Measurements from ENCODE around the gene HMX2.
"Not testable (repeated sequence)": the region's sequence is repeated elsewhere in the genome, so short reads cannot be mapped to it uniquely, and the experiment has no call there.

HMX2 gene

DNA sequence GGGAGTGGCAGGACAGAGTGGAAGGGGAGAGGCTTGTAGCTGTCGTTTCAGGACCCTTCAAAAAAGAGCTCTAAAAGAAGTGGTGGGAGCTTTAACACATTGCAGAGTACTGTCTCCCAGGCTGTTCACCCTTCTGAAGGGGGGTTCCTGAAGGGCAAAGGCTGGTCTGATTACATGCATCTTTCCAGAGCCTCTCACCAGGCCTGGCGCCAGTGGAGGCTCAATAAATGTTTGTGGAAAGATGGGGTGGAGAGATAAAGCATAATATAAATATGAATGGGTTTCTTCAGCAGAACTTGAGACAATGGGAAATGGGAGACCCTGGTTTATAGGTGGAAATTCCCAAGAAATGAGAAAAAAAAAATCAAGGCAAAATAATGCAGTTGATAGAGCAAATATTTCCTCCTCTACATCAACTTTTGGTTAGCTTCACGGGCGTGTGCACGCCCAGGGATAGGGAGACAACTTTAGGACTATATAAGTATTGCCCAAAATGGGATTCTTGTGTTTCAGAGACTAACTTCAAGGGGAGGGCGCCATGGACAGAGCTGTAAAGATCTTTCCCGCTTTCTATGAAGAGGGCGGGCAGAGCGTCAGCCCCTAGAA, 5.7 kb downstream of the HMX2 start:
- DNase-seq, result no peak

DNA sequence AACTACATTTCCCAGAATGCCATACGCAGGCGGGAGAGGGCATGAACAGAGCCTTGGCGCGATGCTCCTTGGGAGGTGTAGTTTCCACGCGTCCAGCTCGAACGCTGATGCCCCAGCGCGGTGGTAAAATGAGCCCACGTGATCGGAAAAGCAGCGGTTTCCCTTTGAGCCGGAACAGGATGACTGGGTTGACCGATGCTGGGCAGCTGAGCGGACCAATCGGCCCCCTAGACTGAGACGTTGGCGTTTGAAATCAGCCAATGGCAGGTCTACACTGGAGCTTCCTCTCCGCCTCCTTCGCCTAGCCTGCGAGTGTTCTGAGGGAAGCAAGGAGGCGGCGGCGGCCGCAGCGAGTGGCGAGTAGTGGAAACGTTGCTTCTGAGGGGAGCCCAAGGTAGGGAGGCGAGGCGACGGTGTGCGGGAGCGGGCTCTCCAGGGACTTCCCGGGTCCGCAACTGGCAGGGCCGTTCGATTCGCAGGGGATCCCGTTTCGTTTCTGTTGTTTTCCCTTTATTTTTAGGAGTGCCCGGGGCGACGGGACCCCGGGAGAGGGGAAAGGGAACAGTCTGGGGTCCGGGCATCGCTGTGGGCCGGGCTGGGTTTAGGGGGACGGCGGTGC, 6.3 kb downstream of the HMX2 start, which contains the start of gene BUB3:
BUB3 (plus strand) TSS at position 311 of the 619 bp plus-strand sequence. CDS start 516 bp downstream, outside the sequence.
- DNase-seq, result peak; percentile 97

DNA sequence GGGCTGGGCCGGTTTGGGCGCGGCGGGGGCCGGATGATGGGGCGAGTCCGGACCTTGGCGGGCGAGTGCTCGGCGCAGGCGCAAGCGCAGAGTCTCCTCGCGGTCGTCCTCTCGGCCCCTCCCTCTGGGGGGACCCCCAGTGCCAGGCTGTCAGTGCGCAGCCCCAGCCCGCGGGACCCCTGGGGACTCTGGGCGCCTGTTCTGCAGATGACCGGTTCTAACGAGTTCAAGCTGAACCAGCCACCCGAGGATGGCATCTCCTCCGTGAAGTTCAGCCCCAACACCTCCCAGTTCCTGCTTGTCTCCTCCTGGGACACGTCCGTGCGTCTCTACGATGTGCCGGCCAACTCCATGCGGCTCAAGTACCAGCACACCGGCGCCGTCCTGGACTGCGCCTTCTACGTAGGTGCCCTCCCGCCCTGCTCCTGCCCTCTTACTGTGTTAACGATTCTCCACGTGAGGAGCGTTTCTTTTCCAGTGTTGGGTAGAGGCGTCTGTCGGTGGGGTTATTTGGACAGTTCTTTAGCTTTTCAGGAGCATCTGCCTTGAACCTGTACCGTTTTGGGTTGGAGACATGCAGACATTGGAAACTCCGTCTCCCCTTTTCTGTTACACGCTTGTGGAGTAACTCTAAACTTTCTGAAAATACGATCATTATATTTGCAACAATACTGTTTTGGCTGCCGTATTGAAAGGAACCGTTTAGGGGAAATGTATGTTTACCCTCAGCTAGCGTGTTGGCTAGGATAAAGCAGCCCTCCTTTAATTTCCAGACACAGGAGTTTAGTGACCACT, 7.0 kb downstream of the HMX2 start:
- DNase-seq, result no peak

DNA sequence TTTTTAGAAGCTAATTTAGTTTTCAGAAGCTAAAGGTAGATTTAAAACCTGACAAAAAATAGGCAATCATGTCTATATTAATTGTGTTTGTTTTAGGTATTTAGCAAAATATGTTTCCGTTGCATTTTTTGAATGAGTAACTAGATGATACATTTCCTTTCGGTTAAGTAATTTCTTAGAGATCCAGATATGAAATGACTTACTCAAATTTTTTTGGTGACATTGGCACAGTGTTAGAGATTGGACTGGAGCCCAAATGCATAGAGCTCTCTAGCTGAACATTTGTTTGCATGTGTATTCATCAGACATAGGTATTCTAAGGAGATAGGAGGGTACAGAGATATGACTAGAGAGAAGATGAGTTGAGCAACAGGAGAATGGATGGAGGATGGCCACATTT, 8.1 kb downstream of the HMX2 start:
- no peak for DNase-seq

DNA sequence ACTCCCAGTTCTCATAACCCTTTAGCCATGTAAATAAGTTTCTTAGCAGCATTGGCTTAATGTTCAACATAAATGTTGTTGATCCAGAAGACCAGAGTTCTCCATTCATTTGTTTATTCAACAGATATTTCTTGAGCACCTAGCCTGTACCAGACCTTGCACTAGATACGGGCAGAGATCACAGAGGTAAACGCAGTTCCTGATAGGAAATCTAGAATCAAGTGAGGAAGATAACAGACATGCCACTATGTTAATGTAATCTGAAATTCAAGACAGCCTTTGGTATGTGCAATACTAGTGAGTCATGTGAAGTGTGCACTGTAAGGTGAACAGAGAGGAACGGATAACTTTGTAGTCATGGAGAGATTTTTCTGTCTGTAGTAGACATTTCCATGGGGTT, 9.3 kb downstream of the HMX2 start:
- no peak for DNase-seq

DNA sequence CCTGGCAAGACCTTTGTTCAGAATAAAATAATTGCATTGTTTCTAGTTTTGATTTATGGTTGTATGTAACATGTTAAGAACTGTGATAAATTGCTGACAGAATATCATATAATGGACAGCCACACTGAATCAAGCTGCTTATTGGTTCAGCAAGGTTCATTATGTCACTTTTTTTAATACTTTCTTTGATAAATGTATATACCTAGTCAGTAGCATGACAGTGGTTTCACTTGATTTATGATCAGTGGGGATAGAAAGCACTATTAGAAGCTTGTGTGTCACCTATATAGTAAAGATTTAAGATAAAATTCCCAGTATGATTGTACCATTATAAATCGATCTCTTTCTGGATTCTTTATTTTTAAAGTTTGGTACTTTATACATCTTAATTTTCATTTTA, 10.7 kb downstream of the HMX2 start:
- DNase-seq, result no peak

DNA sequence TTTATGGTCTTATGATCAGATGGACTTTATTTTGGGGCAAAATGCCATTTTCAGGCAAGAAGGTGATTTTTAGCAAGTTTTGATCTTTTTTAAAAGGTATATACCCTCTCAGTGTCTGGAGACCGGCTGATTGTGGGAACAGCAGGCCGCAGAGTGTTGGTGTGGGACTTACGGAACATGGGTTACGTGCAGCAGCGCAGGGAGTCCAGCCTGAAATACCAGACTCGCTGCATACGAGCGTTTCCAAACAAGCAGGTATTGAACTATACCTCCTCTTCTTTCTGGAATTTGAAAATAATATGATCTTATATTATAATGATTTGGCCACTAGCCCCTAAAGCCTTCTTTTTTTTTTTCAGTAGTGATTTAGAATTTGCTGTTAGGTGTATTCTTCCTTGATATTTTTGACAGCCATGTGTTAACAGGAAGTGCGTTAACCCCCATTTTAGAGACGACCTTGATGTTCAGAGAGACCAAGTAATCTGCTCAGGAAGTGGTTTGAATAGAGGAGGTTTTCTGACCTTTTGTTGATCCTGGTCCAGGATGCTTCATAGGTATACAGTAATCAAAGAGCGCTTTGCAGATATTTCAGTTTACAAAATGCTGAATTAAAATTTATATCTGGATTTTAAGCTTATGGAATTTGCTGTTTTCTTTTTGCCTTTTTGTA, 12.5 kb downstream of the HMX2 start:
- DNase-seq, result no peak

DNA sequence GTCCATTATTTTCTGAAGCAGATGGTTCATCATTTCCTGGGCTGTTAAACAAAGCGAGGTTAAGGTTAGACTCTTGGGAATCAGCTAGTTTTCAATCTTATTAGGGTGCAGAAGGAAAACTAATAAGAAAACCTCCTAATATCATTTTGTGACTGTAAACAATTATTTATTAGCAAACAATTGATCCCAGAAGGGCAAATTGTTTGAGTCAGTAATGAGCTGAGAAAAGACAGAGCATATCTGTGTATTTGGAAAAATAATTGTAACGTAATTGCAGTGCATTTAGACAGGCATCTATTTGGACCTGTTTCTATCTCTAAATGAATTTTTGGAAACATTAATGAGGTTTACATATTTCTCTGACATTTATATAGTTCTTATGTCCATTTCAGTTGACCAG, 16.4 kb downstream of the HMX2 start:
- no peak for DNase-seq

DNA sequence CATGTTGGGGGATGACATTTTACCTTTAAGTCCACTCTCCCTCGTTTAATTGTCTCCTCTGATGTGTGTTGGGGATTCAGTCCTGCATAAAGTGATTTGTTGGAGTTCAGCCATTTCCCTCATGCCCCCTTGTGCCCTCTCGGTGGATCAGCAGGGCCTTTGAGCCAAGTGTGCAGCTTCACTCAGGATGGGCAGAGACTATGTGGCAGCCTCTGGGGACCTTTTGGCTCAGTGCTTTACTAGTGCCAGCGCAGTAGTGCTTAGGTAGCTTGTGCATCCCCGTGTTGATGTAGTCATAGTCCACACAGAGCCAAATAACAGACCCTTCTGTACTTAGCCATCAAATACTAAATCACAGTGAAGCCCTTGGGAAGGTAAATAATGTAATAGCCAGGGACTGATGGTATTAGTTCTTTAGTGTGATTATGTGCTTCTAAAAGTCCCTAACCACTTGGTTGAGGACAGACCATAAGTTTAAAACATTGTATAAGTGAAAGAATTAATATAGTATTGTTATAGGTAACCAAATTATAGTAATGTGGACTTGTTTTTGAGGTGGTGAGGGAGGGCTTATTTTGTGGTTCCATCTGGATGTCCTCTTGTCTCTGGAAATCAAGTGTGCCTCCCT, 17.6 kb downstream of the HMX2 start:
- peak; percentile 24 for DNase-seq

DNA sequence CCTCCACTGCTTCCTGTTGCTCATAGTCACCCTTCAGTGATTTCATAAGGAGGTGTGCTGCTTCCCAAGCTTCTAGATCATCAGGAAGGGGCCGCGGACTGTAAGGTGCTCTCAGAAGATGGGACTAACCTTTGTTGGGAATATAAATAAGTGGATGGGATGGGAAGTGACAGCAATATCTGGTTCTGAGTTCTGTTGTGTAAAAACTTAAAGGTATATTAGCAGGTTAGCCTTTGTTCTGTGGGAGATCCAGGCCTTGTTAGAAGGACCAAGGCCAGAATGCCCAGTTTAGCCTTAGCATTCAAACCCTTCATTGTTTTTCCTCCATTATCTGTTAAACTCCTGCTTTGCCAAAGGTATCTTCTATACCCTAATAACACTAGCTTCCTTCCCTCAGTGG, 18.7 kb downstream of the HMX2 start:
- DNase-seq, result no peak

DNA sequence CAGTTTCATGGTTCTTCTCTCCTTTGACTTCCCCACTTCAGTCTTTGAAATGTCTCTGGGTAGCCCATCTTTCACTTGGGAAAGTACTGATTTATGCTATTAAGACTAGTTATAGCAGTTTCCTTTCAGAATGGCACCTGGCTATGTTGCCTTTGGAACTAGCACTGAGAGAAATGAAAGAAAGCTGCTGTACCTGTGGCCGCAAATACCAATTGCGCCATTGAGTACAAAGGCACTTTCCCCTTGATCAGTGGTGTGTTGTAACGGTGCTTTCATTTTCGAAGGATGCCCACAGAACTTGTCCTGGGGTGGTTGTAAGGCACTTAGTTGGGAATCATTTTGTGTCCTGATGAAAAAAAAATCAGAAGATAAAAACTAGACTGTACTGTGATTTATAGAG, 23.0 kb downstream of the HMX2 start:
- no peak for DNase-seq

DNA sequence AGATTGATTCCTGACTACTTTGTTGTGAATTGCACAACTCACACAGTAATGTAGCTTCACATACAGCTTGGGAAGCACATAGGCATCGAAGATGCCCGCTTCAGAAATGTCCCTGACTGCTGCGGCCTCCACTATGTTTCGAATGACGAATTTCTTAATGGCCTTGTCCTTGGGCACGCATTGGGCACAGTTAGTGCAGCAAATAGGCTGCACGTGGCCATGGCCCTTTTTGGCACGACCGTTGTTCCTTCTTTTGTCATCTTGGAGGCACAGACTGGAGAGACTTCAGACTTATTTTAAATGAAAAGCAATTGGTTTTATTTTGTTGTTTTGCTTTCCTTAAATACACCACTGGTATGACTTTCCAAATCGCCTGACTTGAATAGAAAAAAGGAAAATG, 23.7 kb downstream of the HMX2 start:
- not testable (repeated sequence) for DNase-seq

DNA sequence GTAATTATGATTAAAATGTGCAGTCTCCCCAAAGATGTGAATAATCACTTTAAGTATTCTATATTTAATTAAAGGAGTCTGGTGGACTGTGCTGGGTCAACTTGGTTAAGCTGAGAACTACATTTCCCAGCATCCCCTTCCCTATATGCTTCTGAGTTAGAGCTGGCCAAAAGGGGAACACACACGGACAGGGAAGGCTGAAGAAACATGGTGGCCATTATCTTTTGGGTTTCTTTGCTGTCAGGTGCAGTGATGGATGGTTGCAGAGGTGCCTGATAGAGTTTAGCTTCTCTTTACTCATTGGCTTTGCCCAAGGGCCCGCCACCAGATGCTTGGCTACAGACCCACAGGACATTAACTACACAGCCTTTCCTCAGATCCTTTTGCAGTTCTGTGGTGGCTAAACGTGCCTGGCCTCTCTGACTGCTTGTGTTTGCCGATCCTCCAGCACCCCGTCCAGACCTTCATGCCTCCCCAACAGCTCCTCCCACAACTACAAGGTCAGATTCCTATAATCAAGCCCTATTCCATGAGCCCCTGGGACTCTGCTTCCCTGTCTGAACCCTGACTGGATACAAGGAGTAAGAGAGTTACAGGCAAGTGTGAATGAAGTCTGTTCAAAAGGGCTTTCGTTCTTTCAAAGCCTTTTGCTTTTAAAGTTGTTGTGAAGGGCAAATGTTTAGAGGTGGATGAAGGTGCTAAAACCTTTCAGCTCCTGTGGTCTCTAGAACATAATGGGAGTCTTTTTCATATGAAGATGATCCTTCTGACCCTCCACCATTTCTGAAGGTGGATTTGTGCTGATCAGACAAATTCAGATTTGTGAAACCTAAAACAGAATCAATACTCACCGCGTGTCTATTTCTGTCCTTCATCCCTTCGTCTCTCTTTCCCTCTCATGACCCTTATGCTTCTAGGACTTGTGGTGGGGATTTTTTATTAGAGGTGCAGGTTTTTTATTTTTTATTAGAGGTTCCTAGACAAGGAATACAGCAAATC, 27.8 kb downstream of the HMX2 start:
- no peak for DNase-seq

DNA sequence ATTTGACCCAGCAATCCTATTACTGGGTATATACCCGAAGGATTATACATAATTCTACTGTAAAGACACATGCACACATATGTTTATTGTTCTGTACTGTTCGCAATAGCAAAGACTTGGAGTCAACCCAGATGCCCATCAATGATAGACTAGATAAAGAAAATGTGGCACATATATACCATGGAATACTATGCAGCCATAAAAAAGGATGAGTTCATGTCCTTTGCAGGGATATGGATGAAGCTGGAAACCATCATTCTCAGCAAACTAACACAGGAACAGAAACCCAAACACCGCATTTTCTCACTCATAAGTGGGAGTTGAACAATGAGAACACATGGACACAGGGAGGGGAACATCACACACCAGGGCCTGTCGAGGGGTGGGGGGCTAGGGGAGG, 30.5 kb downstream of the HMX2 start:
- not testable (repeated sequence) for DNase-seq

DNA sequence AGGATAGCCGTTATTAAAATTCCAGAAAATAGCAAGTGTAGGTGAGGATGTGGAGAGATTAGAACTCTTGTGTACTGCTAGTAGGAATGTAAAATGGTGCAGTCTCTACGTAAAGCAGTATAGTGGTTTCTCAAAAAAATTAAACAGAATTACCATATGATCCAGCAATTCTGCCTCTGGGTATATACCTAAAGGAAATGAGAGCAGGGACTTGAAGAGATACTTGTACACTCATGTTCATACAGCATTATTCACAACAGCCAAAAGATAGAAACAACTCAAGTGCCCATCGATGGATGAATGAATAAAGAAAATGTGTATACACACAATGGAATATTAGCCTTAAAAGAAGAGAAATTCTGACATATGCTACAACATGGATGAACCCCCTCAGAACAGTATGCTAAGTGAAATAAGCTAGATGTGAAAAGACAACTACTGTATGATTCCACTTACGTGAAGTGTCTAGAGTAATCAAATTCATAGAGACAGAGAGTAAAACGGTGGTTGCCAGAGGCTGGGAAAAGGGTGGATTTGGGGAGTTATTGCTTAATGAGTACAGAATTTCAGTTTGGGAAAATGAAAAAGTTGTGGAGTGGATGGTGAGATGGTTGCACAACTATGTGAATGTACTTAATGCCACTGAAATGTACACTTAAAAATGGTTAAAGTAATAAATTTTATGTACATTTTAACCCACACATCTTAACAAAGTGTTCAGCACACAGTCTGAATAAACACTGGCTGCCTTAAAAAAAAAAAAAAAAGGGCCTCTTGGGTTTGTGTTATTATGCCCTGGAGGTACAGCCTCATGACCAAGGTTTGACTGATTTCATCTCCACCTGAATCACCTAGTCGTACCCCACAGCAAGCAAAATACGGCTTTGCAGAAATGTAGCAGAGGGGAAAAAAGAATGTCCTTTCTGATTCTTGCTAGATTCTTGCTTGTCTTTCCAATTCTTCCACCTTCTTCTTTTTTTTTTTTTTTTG, 32.5 kb downstream of the HMX2 start:
- no peak for DNase-seq

DNA sequence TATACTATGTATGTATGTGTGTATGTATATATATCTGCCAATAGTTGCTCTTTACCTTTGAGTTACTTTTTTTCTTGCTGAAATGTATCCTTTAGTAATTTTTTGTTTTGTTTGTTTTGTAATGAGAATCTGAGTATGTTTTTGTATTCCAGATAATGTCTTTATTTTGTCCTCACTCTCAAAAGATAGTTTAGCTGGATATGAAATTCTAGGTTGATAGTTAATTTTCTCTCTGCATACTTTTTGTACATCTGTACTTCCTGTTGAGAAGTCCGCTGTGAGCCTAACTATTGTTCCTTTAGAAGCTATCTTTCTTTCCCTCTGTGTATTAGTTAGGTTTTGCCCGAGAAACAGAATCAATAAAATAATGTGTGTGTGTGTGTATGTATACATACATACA, 35.8 kb downstream of the HMX2 start:
- DNase-seq, result no peak

DNA sequence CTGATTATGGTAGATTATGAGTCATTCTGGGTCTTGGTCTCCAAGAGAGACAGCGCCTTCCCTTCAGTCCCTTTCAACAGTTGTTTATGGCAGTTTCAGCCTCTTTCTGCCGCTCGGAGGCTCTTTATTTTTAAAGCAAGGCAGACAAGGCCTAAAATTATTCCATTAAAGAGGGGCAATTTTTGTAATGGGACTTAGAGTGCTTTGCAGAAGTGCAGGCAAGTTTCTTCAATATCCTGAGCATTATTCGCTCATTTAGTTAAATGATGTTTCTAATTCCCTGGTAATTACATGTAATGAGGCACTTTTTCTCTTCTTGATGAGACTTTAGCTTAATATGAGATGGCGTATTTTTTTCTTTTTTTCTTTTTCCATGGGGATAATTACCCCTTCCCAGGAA, 39.8 kb downstream of the HMX2 start:
- peak; percentile 90 for DNase-seq

DNA sequence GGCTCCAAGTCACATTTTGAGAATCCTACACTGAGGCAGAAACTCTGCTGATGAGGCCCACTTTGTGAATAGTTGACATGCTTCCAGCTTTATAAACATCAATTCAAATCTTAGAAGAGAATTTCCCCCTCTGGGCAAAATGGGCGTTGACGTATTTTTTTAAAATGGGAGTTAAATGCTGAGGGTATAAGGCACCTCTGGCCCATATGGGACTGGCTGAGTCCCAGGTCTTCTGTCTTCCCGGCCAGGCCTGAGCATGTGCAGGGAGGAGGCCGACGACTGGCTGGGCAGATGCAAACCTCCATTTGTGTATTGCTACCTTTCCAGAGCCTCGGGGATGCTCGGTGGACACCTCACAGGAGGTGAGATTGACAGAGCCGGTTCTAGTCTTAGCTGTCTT, 44.0 kb downstream of the HMX2 start:
- DNase-seq, result no peak

DNA sequence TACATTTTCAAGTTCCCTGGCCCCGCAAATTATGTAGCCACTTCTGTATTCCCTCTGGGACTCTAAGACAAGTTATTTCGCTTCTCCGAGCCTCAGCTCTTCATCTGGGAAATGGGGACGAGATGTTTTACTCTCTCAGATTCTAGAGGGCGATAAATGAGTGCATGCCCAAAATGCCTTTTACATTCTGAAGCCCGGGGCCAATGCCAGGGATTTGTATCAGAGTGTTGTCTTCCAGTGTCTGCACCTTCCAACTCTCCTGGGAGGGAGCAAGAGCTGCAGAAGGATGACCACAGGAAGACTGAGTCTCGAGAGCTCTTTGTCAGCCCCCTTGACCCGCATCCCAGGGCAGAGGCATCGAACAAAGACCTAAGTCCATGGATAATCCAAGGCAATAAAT, 46.1 kb downstream of the HMX2 start:
- DNase-seq, result no peak

All from NCI-H1105 treated with DMSO at 0.1 percent for 48 hours (cell line).